ENCODE data around the gene CRLF1. TPM values are rescaled to one million over a fixed set of nuclear protein-coding genes. Genes with fewer than 3 reads are reported as not detected.

CRLF1 gene
- total and polyA plus RNA-seq, 2 experiments from 2014 or later = 18.1 to 19.7 TPM

DNA sequence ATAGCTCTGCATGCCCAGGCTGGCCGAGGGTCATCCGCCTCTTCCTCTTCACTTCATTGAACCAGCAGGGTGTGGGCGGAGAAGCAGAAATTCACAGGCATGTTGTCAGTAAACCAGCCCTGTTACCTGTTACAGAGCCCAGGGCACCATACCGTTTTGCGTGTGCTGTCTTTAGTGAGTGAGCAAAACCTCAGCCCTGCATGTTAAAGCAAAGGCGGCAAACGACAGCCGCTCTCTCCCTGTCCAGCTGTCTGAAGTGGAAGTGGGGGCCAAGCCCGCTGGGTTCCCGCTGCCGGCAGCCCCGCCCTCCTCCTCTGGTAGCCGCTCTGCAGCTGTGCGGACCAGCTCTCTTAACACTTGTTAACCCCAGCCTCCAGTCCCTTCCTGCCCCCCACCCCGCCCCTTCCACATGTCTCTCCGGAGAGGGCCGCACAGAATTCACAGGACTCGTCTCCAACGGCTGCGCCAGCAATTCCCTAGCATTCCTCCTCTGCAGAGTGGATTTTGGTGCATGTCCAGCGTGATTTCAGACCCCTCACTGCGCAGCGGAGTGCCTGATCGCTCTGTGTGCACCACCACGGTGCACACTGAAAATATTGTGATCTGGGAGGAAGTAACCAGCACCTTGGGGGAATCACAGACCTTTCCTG lies 42.9 kb upstream of the CRLF1 start:
- Mint-ChIP-seq H3K27me3 (ENCODE audit: insufficient read depth, low read depth, poor library complexity) (peaks cover 17% of the 10 kb centered on the region), H3K36me3 (ENCODE audit: low read depth) (no peaks in the 10 kb centered on the region; the same call in 2 of the 3 replicates), H3K9me3 (no peaks in the 10 kb centered on the region; the same call in 1 of the 3 replicates), H3K4me1 (peaks cover 45% of the 10 kb centered on the region), H3K27ac (no peak overlapping the region; the same call in 1 of the 2 replicates), H3K4me3 (no peak overlapping the region)
- no peak overlapping the region for H2AFZ ChIP-seq
- no peaks in the 10 kb centered on the region for H3K36me3 ChIP-seq (ENCODE audit: insufficient read depth)
- H3K4me3 ChIP-seq = no peak overlapping the region
- 0 out of 2 replicates have a peak overlapping the region, but pooled peaks have one; percentile 55 for H3K27ac ChIP-seq (ENCODE audit: low read depth)
- TF ChIP-seq CREB1 (CRISPR knock-in tag; IDR thresholded peaks at IDR 0.05; ENCODE audit: low read depth) = no peak
- no peak for TF ChIP-seq STAT1 (IDR thresholded peaks at IDR 0.05; ENCODE audit: unreplicated experiment)
- TF ChIP-seq ZNF114 (CRISPR knock-in tag; IDR thresholded peaks at IDR 0.05) = no peak
- TF ChIP-seq NANOG (IDR thresholded peaks at IDR 0.05; ENCODE audit: borderline replicate concordance) = no peak
- TF ChIP-seq POLR2AphosphoS5 (IDR thresholded peaks at IDR 0.05; ENCODE audit: low read depth) = no peak
- TF ChIP-seq, protein P1, sequence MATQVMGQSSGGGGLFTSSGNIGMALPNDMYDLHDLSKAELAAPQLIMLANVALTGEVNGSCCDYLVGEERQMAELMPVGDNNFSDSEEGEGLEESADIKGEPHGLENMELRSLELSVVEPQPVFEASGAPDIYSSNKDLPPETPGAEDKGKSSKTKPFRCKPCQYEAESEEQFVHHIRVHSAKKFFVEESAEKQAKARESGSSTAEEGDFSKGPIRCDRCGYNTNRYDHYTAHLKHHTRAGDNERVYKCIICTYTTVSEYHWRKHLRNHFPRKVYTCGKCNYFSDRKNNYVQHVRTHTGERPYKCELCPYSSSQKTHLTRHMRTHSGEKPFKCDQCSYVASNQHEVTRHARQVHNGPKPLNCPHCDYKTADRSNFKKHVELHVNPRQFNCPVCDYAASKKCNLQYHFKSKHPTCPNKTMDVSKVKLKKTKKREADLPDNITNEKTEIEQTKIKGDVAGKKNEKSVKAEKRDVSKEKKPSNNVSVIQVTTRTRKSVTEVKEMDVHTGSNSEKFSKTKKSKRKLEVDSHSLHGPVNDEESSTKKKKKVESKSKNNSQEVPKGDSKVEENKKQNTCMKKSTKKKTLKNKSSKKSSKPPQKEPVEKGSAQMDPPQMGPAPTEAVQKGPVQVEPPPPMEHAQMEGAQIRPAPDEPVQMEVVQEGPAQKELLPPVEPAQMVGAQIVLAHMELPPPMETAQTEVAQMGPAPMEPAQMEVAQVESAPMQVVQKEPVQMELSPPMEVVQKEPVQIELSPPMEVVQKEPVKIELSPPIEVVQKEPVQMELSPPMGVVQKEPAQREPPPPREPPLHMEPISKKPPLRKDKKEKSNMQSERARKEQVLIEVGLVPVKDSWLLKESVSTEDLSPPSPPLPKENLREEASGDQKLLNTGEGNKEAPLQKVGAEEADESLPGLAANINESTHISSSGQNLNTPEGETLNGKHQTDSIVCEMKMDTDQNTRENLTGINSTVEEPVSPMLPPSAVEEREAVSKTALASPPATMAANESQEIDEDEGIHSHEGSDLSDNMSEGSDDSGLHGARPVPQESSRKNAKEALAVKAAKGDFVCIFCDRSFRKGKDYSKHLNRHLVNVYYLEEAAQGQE (IDR thresholded peaks at IDR 0.05; ENCODE audit: unreplicated experiment) = no peak
- TF ChIP-seq, protein P2, sequence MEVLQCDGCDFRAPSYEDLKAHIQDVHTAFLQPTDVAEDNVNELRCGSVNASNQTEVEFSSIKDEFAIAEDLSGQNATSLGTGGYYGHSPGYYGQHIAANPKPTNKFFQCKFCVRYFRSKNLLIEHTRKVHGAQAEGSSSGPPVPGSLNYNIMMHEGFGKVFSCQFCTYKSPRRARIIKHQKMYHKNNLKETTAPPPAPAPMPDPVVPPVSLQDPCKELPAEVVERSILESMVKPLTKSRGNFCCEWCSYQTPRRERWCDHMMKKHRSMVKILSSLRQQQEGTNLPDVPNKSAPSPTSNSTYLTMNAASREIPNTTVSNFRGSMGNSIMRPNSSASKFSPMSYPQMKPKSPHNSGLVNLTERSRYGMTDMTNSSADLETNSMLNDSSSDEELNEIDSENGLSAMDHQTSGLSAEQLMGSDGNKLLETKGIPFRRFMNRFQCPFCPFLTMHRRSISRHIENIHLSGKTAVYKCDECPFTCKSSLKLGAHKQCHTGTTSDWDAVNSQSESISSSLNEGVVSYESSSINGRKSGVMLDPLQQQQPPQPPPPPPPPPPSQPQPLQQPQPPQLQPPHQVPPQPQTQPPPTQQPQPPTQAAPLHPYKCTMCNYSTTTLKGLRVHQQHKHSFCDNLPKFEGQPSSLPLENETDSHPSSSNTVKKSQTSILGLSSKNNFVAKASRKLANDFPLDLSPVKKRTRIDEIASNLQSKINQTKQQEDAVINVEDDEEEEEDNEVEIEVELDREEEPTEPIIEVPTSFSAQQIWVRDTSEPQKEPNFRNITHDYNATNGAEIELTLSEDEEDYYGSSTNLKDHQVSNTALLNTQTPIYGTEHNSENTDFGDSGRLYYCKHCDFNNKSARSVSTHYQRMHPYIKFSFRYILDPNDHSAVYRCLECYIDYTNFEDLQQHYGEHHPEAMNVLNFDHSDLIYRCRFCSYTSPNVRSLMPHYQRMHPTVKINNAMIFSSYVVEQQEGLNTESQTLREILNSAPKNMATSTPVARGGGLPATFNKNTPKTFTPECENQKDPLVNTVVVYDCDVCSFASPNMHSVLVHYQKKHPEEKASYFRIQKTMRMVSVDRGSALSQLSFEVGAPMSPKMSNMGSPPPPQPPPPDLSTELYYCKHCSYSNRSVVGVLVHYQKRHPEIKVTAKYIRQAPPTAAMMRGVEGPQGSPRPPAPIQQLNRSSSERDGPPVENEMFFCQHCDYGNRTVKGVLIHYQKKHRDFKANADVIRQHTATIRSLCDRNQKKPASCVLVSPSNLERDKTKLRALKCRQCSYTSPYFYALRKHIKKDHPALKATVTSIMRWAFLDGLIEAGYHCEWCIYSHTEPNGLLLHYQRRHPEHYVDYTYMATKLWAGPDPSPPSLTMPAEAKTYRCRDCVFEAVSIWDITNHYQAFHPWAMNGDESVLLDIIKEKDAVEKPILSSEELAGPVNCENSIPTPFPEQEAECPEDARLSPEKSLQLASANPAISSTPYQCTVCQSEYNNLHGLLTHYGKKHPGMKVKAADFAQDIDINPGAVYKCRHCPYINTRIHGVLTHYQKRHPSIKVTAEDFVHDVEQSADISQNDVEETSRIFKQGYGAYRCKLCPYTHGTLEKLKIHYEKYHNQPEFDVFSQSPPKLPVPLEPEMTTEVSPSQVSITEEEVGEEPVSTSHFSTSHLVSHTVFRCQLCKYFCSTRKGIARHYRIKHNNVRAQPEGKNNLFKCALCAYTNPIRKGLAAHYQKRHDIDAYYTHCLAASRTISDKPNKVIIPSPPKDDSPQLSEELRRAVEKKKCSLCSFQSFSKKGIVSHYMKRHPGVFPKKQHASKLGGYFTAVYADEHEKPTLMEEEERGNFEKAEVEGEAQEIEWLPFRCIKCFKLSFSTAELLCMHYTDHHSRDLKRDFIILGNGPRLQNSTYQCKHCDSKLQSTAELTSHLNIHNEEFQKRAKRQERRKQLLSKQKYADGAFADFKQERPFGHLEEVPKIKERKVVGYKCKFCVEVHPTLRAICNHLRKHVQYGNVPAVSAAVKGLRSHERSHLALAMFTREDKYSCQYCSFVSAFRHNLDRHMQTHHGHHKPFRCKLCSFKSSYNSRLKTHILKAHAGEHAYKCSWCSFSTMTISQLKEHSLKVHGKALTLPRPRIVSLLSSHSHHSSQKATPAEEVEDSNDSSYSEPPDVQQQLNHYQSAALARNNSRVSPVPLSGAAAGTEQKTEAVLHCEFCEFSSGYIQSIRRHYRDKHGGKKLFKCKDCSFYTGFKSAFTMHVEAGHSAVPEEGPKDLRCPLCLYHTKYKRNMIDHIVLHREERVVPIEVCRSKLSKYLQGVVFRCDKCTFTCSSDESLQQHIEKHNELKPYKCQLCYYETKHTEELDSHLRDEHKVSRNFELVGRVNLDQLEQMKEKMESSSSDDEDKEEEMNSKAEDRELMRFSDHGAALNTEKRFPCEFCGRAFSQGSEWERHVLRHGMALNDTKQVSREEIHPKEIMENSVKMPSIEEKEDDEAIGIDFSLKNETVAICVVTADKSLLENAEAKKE (CRISPR knock-in tag; IDR thresholded peaks at IDR 0.05) = no peak
- TF ChIP-seq, protein P3, sequence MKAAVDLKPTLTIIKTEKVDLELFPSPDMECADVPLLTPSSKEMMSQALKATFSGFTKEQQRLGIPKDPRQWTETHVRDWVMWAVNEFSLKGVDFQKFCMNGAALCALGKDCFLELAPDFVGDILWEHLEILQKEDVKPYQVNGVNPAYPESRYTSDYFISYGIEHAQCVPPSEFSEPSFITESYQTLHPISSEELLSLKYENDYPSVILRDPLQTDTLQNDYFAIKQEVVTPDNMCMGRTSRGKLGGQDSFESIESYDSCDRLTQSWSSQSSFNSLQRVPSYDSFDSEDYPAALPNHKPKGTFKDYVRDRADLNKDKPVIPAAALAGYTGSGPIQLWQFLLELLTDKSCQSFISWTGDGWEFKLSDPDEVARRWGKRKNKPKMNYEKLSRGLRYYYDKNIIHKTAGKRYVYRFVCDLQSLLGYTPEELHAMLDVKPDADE (IDR thresholded peaks at IDR 0.05) = no peak
- no peak for TF ChIP-seq EZH2phosphoT487 (IDR thresholded peaks at IDR 0.05; ENCODE audit: unreplicated experiment)
- no peak for TF ChIP-seq EZH2 (IDR thresholded peaks at IDR 0.05; ENCODE audit: low read depth, unreplicated experiment)
- DNase-seq (ENCODE audit: low spot score) = no peak
- H3F3A ChIP-seq (replicated peaks; ENCODE audit: low read depth) = peaks cover 3% of the 10 kb centered on the region; the same call in 1 of the 2 replicates
- H3K79me2 ChIP-seq (replicated peaks; ENCODE audit: insufficient read depth) = peaks cover 4% of the 10 kb centered on the region; the same call in 1 of the 2 replicates
- no peaks in the 10 kb centered on the region for H3K27me3 ChIP-seq (ENCODE audit: insufficient read depth)
- no peak overlapping the region for H3K4me2 ChIP-seq
- no peaks in the 10 kb centered on the region; the same call in 1 of the 2 replicates for H4K20me1 ChIP-seq (replicated peaks; ENCODE audit: insufficient read depth)
- H3K9me2 ChIP-seq (ENCODE audit: insufficient read depth) = 0 out of 2 replicates have a peak, but pooled peaks cover 2% of the 10 kb centered on the region
- peak; percentile 17 for ATAC-seq
- peaks cover 17% of the 10 kb centered on the region; the same call in 1 of the 2 replicates for H3K4me1 ChIP-seq (ENCODE audit: insufficient read depth)
